Activated T-helper 2 cell treated with anti-CD3 and anti-CD28 coated beads, Interferon-gamma antibody, Interleukin-2, Interleukin-4, amounts not matched to agents 10 μg/mL and 5 μg/mL and 100 μg/mL, durations not matched to agents 14 hours and 24 hours and 36 hours (primary cell): Measurements from ENCODE around the gene NLK. TPM values are rescaled to one million over a fixed set of nuclear protein-coding genes. Genes with fewer than 3 reads are reported as not detected.
"Not testable (repeated sequence)": the region's sequence is repeated elsewhere in the genome, so short reads cannot be mapped to it uniquely, and the experiment has no call there.

Experiments
- DNase-seq: peaks from one replicate; pipeline ENCODE4 v3.0.0; 2021; ENCODE audit warnings: low spot score
- H3K27ac Mint-ChIP-seq: one replicate; pipeline ENCODE4 v1.8.0; 2021; ENCODE audit warnings: mixed read lengths
- H3K27me3 Mint-ChIP-seq: one replicate; pipeline ENCODE4 v1.8.0; 2021; ENCODE audit warnings: low read depth, mixed read lengths
- H3K36me3 Mint-ChIP-seq: one replicate; pipeline ENCODE4 v1.8.0; 2021; ENCODE audit warnings: low read depth, mixed read lengths
- H3K4me1 Mint-ChIP-seq: one replicate; pipeline ENCODE4 v1.8.0; 2021; ENCODE audit warnings: low read depth, mixed read lengths
- H3K4me3 Mint-ChIP-seq: one replicate; pipeline ENCODE4 v1.8.0; 2021; ENCODE audit warnings: low read depth, mild to moderate bottlenecking, moderate library complexity, mixed read lengths
- H3K9me3 Mint-ChIP-seq: one replicate; pipeline ENCODE4 v1.8.0; 2021; ENCODE audit warnings: mixed read lengths
- intact Hi-C: fragments of 100-400 bp; cut with micrococcal nuclease; formaldehyde crosslinking; loops from one replicate; pipeline ENCODE4 v1.15.1; 2023
- total RNA-seq: library from RNA; stranded (reverse); gene quantifications from 2 replicates; pipeline ENCODE4 v1.2.3, GENCODE V29; 2022

Gene NLK
- total RNA-seq, 1 donor from 2014 or later, result 11.3 TPM

DNA sequence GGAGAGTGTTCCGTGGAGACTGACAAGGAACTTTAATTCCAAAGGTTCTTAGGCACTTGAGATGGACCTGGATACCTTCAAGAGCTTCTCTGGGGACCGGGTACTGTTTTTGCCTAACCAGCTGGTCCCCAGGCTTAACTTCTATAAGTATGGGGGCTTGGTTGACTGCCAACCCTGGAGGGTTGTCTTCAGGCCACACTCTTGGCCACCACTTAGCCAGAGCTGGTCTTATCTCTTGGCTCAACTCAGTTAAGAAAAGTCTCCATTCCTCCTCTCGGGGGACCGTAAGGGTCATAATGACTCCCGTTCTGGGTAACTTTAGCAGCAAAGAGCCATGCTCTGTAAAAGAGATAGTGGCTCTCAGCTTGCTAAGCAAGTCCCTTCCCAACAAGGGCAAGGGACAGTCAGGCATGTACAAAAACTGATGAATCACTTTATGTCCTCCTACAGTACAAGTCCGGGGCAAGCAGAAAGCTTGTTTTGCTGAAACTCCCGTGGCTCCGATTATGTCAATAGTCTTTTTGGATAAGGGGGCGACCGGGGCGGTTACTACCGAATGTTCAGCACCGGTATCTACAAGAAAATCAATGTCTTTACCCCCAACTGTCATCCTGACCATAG, 193.7 kb downstream of the NLK start:
- not testable (repeated sequence) for H3K4me3 Mint-ChIP-seq, H3K27ac Mint-ChIP-seq, H3K9me3 Mint-ChIP-seq, DNase-seq, H3K36me3 Mint-ChIP-seq, H3K4me1 Mint-ChIP-seq
- intact Hi-C loops, result loop anchor here (10.0 kb wide), 1 partner anchor 191 kb away; the partner anchor contains the start of gene NLK
- peaks cover 27% of the 10 kb centered on the region for H3K27me3 Mint-ChIP-seq

DNA sequence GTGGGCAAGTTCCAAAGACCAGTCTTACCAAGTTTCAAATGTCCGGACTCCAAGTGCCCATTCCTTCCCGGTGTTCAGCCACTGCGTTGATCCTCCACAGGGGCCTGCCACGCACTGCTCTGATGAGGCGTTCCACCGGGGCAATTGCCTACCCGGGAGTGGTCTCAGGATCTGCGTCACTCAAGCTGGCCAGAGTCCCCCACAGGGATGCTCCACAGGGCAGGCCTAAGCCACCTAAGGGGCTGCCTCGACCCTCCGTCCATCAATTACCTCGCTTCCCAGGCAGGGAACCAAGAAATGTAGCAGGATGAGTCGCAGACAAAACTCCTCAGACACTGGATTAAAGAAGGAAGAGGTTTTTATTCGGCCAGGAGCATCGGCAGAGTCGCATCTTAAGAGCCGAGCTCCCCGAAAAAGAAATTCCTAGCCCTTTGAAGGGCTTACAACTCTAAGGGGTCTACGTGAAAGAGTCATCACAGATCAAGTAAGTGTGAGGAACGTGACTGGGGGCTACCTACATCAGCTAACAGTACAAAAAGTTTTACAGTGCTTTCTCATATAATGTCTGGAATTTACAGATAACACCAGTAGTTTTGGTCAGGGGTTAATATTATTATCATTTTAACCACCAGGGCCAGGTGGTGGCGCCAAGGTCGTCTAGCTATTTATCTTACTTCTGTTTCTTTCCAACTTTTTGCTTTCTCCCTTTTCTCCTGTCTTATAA, 196.2 kb downstream of the NLK start:
- not testable (repeated sequence) for H3K9me3 Mint-ChIP-seq, H3K27ac Mint-ChIP-seq, H3K4me1 Mint-ChIP-seq, DNase-seq, H3K36me3 Mint-ChIP-seq, H3K4me3 Mint-ChIP-seq
- intact Hi-C loops, result loop anchor here (10.0 kb wide), 1 partner anchor 194 kb away; the partner anchor contains the start of gene NLK
- H3K27me3 Mint-ChIP-seq, result peaks cover 13% of the 10 kb centered on the region

GRCh38 chr17:28239271-28239624, 196.8 kb downstream of the NLK start:
- Mint-ChIP-seq H3K4me3 (no peak overlapping the region), H3K9me3 (no peaks in the 10 kb centered on the region), H3K36me3 (no peaks in the 10 kb centered on the region), H3K27ac (no peak overlapping the region), H3K27me3 (peaks cover 13% of the 10 kb centered on the region), H3K4me1 (no peaks in the 10 kb centered on the region)
- intact Hi-C loops, result loop anchor here (10.0 kb wide), 1 partner anchor 194 kb away; the partner anchor contains the start of gene NLK
- DNase-seq, result no peak

- Mint-ChIP-seq H3K4me1 (no peaks in the 10 kb centered on the region), H3K4me3 (no peak overlapping the region), H3K9me3 (no peaks in the 10 kb centered on the region), H3K27me3 (peaks cover 11% of the 10 kb centered on the region), H3K36me3 (no peaks in the 10 kb centered on the region), H3K27ac (no peak overlapping the region)
- DNase-seq, result no peak
- intact Hi-C loops, result no loop called here
Observed at GRCh38 chr17:28240688-28241340, 198.3 kb downstream of the NLK start.

DNA sequence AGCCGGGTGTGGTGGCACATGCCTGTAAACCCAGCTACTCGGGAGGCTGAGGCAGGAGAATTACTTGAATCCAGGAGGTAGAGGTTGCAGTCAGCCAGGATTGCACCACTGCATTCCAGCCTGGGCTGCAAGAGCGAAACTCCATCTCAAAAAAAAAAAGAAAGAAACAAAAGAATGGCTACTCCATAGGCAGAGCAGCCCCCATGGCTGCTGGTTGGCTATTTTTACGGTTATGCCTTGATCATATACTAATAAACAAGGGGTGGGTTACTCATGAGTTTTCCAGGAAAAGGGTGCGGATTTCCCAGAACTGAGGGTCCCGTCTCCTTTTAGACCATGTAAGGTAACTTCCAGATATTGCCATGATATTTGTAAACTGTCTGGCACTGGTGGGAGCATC, 200.3 kb downstream of the NLK start:
- Mint-ChIP-seq H3K27ac (no peak overlapping the region), H3K36me3 (no peaks in the 10 kb centered on the region), H3K27me3 (peaks cover 8% of the 10 kb centered on the region), H3K4me1 (no peaks in the 10 kb centered on the region), H3K4me3 (no peak overlapping the region), H3K9me3 (no peaks in the 10 kb centered on the region)
- DNase-seq, result no peak
- intact Hi-C loops, result no loop called here

GRCh38 chr17:28243268-28243667, 200.8 kb downstream of the NLK start:
- H3K36me3 Mint-ChIP-seq, H3K9me3 Mint-ChIP-seq, intact Hi-C loops, DNase-seq, H3K4me1 Mint-ChIP-seq, H3K27me3 Mint-ChIP-seq, H3K4me3 Mint-ChIP-seq, H3K27ac Mint-ChIP-seq: not testable (repeated sequence)

DNA sequence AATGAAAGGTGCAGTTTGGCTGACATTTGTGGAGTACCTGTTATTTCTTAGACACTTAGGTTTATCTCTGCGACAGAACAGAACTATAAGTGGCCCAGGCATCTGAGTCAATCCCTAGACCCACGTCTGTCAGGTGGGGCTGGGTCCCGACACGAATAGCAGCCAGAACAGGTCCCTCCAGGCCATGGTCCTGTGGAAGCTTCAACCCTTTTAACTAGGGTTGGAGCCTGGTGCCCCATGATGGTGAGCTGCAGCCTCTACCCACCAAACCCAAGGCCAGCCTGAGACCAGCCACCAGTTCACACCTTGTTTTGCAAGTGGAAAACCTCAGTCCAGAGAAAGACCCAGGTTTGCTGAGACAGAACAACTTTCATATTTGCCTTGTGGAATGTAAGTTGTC, 202.0 kb downstream of the NLK start:
- Mint-ChIP-seq H3K27ac (no peak overlapping the region), H3K4me3 (no peak overlapping the region), H3K4me1 (no peaks in the 10 kb centered on the region), H3K9me3 (no peaks in the 10 kb centered on the region), H3K36me3 (no peaks in the 10 kb centered on the region), H3K27me3 (peaks cover 5% of the 10 kb centered on the region)
- DNase-seq, result no peak
- intact Hi-C loops, result no loop called here

Other genes with a start within 250 kb of the NLK start
- gene NOS2, start 242.1 kb upstream of the NLK start, total RNA-seq, result 0.07 TPM in 1 of 2 replicates, not detected in the other
- gene LYRM9, start 149.3 kb upstream of the NLK start, total RNA-seq, result 3.0 and 3.1 TPM in 2 replicates